Chondrocyte (in vitro differentiated cells): ENCODE data around the gene ZSCAN25. TPM values are rescaled to one million over a fixed set of nuclear protein-coding genes. Genes with fewer than 3 reads are reported as not detected.
"Not testable (repeated sequence)": the region's sequence is repeated elsewhere in the genome, so short reads cannot be mapped to it uniquely, and the experiment has no call there.

Experiments
- DNase-seq: peaks from one replicate; pipeline ENCODE4 v3.0.0; 2021; ENCODE audit warnings: mixed read lengths, low spot score
- H3K27ac Mint-ChIP-seq: one replicate; pipeline ENCODE4 v1.8.0; 2021; ENCODE audit warnings: mild to moderate bottlenecking, moderate library complexity, mixed read lengths; ENCODE audit not compliant: unreplicated experiment
- H3K27me3 Mint-ChIP-seq: 2 replicates; pipeline ENCODE4 v1.8.0; 2021; ENCODE audit warnings: low read depth, mixed read lengths
- H3K36me3 Mint-ChIP-seq: 2 replicates; pipeline ENCODE4 v1.8.0; 2021; ENCODE audit warnings: low read depth, mixed read lengths
- H3K4me1 Mint-ChIP-seq: 2 replicates; pipeline ENCODE4 v1.8.0; 2021; ENCODE audit warnings: low read depth, mild to moderate bottlenecking, mixed read lengths
- H3K4me3 Mint-ChIP-seq: one replicate; pipeline ENCODE4 v1.8.0; 2021; ENCODE audit warnings: mild to moderate bottlenecking, moderate library complexity, mixed read lengths; ENCODE audit not compliant: unreplicated experiment
- H3K9me3 Mint-ChIP-seq: 2 replicates; pipeline ENCODE4 v1.8.0; 2021; ENCODE audit warnings: low read depth, mixed read lengths
- long read RNA-seq: library from polyadenylated mRNA; stranded (forward); transcript quantifications from one replicate; pipeline ENCODE4 v2.0.0, GENCODE V29; 2021
- total RNA-seq: library from RNA; stranded (reverse); gene quantifications from 3 replicates; pipeline ENCODE4 v1.2.1, GENCODE V29; 2021
- TF ChIP-seq, protein P1 (sequence below): fragments of 200-600 bp; sonication (generic); IDR thresholded peaks from 2 replicates; pipeline ENCODE4 v1.5.0; 2021; ENCODE audit warnings: antibody characterized with exemption, mild to moderate bottlenecking, moderate library complexity

The ZSCAN25 gene
- 10.4 to 19.9 TPM (median 14.1 TPM) in 3 replicates for total RNA-seq
- long read RNA-seq, full-length matches to known transcripts, result 5 of 23 reads
- long read RNA-seq, partial matches to known transcripts, result 1 of 23 reads
- long read RNA-seq, other reads (novel, unspliced or antisense), result 17 of 23 reads

- Mint-ChIP-seq H3K4me1 (peaks cover 29% of the 10 kb centered on the region), H3K27ac (peak within 1 kb of the TSS; percentile 89), H3K36me3 (peaks cover 17% of the 10 kb centered on the region), H3K27me3 (no peaks in the 10 kb centered on the region), H3K4me3 (peak within 1 kb of the TSS; percentile 95), H3K9me3 (no peaks in the 10 kb centered on the region)
- no peak for DNase-seq
- TF ChIP-seq, protein P1, sequence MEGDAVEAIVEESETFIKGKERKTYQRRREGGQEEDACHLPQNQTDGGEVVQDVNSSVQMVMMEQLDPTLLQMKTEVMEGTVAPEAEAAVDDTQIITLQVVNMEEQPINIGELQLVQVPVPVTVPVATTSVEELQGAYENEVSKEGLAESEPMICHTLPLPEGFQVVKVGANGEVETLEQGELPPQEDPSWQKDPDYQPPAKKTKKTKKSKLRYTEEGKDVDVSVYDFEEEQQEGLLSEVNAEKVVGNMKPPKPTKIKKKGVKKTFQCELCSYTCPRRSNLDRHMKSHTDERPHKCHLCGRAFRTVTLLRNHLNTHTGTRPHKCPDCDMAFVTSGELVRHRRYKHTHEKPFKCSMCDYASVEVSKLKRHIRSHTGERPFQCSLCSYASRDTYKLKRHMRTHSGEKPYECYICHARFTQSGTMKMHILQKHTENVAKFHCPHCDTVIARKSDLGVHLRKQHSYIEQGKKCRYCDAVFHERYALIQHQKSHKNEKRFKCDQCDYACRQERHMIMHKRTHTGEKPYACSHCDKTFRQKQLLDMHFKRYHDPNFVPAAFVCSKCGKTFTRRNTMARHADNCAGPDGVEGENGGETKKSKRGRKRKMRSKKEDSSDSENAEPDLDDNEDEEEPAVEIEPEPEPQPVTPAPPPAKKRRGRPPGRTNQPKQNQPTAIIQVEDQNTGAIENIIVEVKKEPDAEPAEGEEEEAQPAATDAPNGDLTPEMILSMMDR, result peak; percentile 78
Measured at GRCh38 chr7:99616359-99617191, at the start of gene ZSCAN25. Gene ZSCAN25 (plus strand): TSS chr7:99616946. CDS start chr7:99619607, 2,661 bp downstream.

GRCh38 chr7:99568770-99569169 lies 48.0 kb upstream of the ZSCAN25 start:
- Mint-ChIP-seq H3K36me3 (peaks cover 47% of the 10 kb centered on the region), H3K4me1 (peaks cover 14% of the 10 kb centered on the region)
- not testable (repeated sequence) for H3K4me3 Mint-ChIP-seq, DNase-seq, H3K27ac Mint-ChIP-seq, H3K9me3 Mint-ChIP-seq, H3K27me3 Mint-ChIP-seq

DNA sequence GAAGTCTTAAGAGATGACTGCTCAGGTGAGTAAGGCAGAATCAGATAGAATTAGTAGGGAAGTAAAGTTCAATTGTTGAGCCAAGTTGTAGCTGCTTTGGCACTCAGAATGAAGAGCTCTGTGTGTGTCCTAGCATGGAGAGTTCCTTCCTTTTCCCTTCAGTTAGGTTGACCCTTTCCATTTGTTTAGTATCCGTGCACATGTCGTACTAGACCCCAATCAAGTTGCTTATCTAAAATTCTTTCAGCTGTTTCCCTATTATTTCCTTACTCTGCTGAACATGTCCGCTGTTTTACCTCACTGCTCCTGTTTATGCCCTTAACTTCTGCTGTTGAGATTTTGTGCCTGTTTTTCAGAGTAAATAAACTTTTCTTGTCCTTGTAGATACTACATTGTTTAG lies 45.0 kb upstream of the ZSCAN25 start:
- peaks cover 35% of the 10 kb centered on the region for H3K36me3 Mint-ChIP-seq
- no peak overlapping the region for H3K27ac Mint-ChIP-seq
- no peak for DNase-seq
- TF ChIP-seq, protein P1, result no peak
- H3K27me3 Mint-ChIP-seq, result no peaks in the 10 kb centered on the region
- H3K9me3 Mint-ChIP-seq, result no peaks in the 10 kb centered on the region
- no peak overlapping the region for H3K4me3 Mint-ChIP-seq
- no peaks in the 10 kb centered on the region for H3K4me1 Mint-ChIP-seq

- no peak for DNase-seq
- Mint-ChIP-seq H3K36me3 (peaks cover 30% of the 10 kb centered on the region), H3K27ac (no peak overlapping the region), H3K4me3 (no peak overlapping the region), H3K4me1 (no peaks in the 10 kb centered on the region), H3K27me3 (no peaks in the 10 kb centered on the region), H3K9me3 (no peaks in the 10 kb centered on the region)
- TF ChIP-seq, protein P1, result no peak
Measured at GRCh38 chr7:99573257-99573656, 43.5 kb upstream of the ZSCAN25 start.

DNA sequence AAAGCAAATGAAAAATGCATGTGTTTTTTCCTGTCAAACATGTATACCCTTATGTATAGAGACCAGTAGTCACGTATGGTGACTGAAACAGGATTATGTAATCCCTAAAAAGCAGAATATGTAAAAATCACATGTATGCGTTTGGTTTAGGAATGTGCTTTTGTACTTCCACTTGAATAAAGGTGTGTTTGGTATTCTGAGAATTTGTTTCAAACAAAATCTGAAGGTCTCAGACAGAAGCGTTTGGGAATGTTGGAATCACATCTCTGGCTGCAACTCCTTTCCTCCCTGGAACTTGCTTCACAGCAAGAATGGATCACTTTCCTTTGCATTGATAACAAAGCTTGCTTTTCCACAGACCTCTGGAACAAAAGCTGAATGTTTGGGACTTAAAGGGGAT lies 40.5 kb upstream of the ZSCAN25 start:
- Mint-ChIP-seq H3K27ac (no peak overlapping the region), H3K9me3 (no peaks in the 10 kb centered on the region), H3K27me3 (no peaks in the 10 kb centered on the region), H3K4me3 (no peak overlapping the region), H3K4me1 (peaks cover 12% of the 10 kb centered on the region), H3K36me3 (peaks cover 27% of the 10 kb centered on the region)
- TF ChIP-seq, protein P1, result no peak
- no peak for DNase-seq
